Activated naive CD8-positive, alpha-beta T cell treated with anti-CD3 and anti-CD28 coated beads, Interleukin-2, amount 10 ng/mL, durations not matched to agents 7 days and 5 days (primary cell): Measurements from ENCODE around the gene OLFML2B. TPM values are rescaled to one million over a fixed set of nuclear protein-coding genes. Genes with fewer than 3 reads are reported as not detected.
"Not testable (repeated sequence)": the region's sequence is repeated elsewhere in the genome, so short reads cannot be mapped to it uniquely, and the experiment has no call there.

ENCODE experiments used
- ATAC-seq: fragments of 150-1000 bp; cut with Tn5 transposase; one replicate; pipeline ENCODE4 v1.10.0; 2021; ENCODE audit warnings: low read depth, moderate library complexity
- POLR2A ChIA-PET: fragments of 350-600 bp; sonication (Branson Sonifier 250); formaldehyde crosslinking; loops from one replicate; lab custom pipeline; 2021; ENCODE audit warnings: antibody characterized with exemption; lab: Charles Lee
- DNase-seq: peaks from one replicate; pipeline ENCODE4 v3.0.0; 2021
- H3K27ac Mint-ChIP-seq: one replicate; pipeline ENCODE4 v1.8.0; 2022; ENCODE audit warnings: mild to moderate bottlenecking, mixed read lengths
- H3K27me3 Mint-ChIP-seq: one replicate; pipeline ENCODE4 v1.8.0; 2022; ENCODE audit warnings: mild to moderate bottlenecking, moderate library complexity, mixed read lengths
- H3K36me3 Mint-ChIP-seq: one replicate; pipeline ENCODE4 v1.8.0; 2021; ENCODE audit warnings: mild to moderate bottlenecking, mixed read lengths
- H3K4me1 Mint-ChIP-seq: one replicate; pipeline ENCODE4 v1.8.0; 2021; ENCODE audit warnings: mixed read lengths
- H3K4me3 Mint-ChIP-seq: one replicate; pipeline ENCODE4 v1.8.0; 2022; ENCODE audit warnings: mild to moderate bottlenecking, moderate library complexity, mixed read lengths
- H3K9me3 Mint-ChIP-seq: one replicate; pipeline ENCODE4 v1.8.0; 2021; ENCODE audit warnings: mixed read lengths
- total RNA-seq, 2 experiments: library from RNA; stranded (reverse); gene quantifications; one replicate each; pipeline ENCODE4 v1.2.3, GENCODE V29; 2021

OLFML2B gene
- total RNA-seq, 2 experiments from 2014 or later: 0.14 to 0.82 TPM

DNA sequence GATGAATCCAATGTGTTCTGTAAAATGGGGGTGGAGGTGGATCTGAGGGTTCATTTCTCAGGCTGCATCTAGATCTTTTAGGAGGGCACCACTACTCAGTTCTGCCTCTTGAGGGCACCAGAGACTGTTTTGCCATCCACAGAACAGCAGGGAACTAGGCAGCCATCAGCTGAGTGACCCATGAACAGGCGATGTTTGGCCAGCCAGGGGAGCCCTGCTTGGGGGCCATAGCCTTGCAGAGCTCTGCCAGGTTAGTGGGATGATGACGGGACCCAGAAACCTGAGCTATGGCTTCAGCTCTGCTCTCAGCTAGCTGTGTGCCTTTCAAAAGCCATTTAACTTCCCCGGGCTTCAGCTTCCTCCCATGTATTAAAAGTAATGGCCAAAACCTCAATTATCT, 32.4 kb upstream of the OLFML2B start:
- POLR2A ChIA-PET: no interaction called here
- ATAC-seq (peak; percentile 56), DNase-seq (peak; percentile 35)

DNA sequence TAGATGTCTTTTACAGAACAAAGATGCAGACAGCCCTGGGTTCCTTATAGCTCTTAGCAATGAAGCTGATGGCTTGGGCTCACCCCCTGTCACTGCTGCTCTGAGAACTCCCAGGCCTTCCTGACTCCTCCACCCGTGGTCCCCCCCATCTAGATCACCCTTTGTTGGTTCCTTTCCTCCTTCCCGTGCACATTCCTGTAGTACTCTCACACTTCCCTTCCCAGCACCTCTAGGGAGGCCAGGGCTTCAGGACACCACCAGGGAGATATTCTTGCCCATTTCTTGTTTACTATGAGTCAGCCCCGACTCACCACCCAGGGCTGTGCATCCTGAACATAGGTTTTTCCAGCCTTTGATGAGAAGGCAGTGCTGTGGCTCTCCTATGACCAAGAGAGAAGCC, 31.4 kb upstream of the OLFML2B start:
- Mint-ChIP-seq H3K36me3 (no peaks in the 10 kb centered on the region), H3K4me1 (peaks cover 3% of the 10 kb centered on the region), H3K9me3 (no peaks in the 10 kb centered on the region), H3K4me3 (no peak overlapping the region), H3K27ac (no peak overlapping the region), H3K27me3 (peaks cover 5% of the 10 kb centered on the region)
- DNase-seq: no peak
- POLR2A ChIA-PET: no interaction called here
- no peak for ATAC-seq

More for the DNA sequence above, 32.4 kb upstream of the OLFML2B start:
- Mint-ChIP-seq H3K27me3 (peaks cover 3% of the 10 kb centered on the region), H3K4me1 (peaks cover 3% of the 10 kb centered on the region), H3K36me3 (no peaks in the 10 kb centered on the region), H3K9me3 (no peaks in the 10 kb centered on the region), H3K4me3 (no peak overlapping the region), H3K27ac (no peak overlapping the region)

DNA sequence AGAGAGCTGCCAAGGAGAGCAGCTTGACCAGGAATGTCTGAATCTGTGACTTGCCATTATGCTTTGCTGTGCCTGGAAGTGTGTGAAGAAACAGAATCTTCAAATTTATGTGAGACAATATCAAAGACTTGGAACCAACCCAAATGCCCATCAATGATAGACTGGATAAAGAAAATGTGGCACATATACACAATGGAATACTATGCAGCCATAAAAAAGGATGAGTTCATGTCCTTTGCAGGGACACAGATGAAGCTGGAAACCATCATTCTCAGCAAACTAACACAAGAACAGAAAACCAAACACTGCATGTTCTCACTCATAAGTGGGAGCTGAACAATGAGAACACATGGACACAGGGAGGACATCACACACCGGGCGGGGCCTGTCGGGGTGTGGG, 30.3 kb upstream of the OLFML2B start:
- H3K4me1 Mint-ChIP-seq, H3K27ac Mint-ChIP-seq, POLR2A ChIA-PET, H3K9me3 Mint-ChIP-seq, DNase-seq, H3K4me3 Mint-ChIP-seq, ATAC-seq, H3K36me3 Mint-ChIP-seq: not testable (repeated sequence)
- H3K27me3 Mint-ChIP-seq: peaks cover 11% of the 10 kb centered on the region

DNA sequence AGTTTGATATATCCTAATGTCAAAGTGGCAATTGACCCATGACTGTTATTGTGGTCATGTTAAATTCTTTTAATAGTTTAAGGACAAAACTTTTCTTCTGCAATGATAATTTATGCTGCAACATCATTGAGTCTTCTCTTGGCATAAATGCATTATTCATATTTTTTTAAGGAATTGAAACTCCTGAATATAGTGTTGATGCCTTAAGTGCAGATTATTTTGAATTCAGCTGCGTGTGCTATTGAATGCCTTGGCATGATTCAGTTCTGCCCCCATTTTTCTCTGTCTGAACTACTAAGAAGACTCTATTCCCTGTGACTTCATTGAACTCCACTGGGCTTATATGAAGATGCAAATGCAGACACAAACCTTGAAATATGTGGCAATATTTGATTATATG, 23.3 kb upstream of the OLFML2B start:
- Mint-ChIP-seq H3K4me1 (no peaks in the 10 kb centered on the region), H3K4me3 (no peak overlapping the region), H3K36me3 (no peaks in the 10 kb centered on the region), H3K27me3 (peaks cover 31% of the 10 kb centered on the region), H3K27ac (no peak overlapping the region), H3K9me3 (no peaks in the 10 kb centered on the region)
- POLR2A ChIA-PET: no interaction called here
- no peak for ATAC-seq
- DNase-seq: no peak

DNA sequence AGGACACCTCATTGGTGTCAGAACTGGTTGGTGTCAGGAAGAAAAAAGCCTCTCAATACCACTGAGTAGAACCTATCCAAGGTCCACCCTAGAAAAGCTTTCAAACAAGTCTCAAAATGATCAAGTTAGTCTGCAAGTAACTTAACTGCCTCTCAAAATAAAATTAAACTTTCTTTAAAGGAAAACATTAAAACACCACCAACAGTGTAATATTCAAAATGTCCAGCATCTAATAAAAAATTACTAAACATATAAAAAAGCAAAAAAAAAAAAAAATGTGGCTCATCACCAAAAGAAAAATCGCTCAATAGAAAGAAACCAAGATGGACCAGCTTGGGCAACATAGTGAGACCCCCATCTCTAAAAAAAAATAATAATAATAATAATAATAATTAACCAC, 18.7 kb upstream of the OLFML2B start:
- Mint-ChIP-seq H3K27ac (no peak overlapping the region), H3K4me1 (peaks cover 2% of the 10 kb centered on the region), H3K36me3 (no peaks in the 10 kb centered on the region), H3K9me3 (no peaks in the 10 kb centered on the region), H3K27me3 (peaks cover 8% of the 10 kb centered on the region), H3K4me3 (no peak overlapping the region)
- POLR2A ChIA-PET: interaction anchor here (0.6 kb wide), 1 partner anchor 24 kb away, joined by 3 read pairs; no protein-coding TSS in a partner anchor
- no peak for DNase-seq
- ATAC-seq: no peak

DNA sequence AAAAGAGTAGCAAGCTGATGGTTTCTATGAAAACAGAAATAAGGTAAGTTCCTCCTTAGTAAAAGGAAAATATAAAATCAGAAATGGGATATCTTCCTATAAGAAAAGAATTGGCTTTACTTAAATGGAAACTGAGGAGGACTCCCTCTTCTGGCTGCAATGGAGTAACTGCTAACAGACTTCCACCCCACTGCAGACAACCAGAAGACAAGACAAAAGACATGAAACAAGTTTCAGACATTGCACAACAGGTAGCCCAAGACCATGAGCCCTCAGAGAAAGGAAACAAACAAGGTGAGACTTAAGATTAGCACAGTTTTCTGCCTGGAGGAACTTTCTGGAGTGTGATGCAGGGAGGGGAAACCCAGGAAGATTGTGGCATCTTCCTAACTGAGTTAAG, 17.0 kb upstream of the OLFML2B start:
- POLR2A ChIA-PET: no interaction called here
- no peak overlapping the region for H3K4me3 Mint-ChIP-seq
- no peak for DNase-seq
- no peaks in the 10 kb centered on the region for H3K36me3 Mint-ChIP-seq
- H3K27ac Mint-ChIP-seq: no peak overlapping the region
- no peaks in the 10 kb centered on the region for H3K9me3 Mint-ChIP-seq
- peaks cover 8% of the 10 kb centered on the region for H3K27me3 Mint-ChIP-seq
- ATAC-seq: peak; percentile 36
- peaks cover 2% of the 10 kb centered on the region for H3K4me1 Mint-ChIP-seq

DNA sequence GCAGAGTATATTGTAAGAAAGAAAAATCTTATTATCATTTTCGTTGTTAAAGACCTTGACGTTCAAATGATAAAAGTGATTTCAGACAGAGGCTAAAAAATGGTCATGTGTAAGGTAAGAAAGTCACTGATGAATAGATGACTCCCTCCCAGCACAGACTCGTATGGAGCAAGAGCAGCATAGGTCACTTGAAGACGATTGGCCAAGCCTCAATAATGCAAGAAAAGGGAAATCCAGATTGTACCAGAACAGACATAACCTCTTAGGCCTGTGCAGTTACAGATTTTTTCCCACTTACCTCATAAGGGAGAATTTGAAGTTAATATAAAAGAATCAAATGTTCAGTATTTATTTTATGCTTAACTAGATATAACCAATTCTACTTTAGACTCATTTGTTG, 16.3 kb upstream of the OLFML2B start:
- DNase-seq: no peak
- POLR2A ChIA-PET: no interaction called here
- no peak overlapping the region for H3K27ac Mint-ChIP-seq
- H3K4me1 Mint-ChIP-seq: peaks cover 4% of the 10 kb centered on the region
- ATAC-seq: no peak
- peaks cover 8% of the 10 kb centered on the region for H3K27me3 Mint-ChIP-seq
- H3K36me3 Mint-ChIP-seq: no peaks in the 10 kb centered on the region
- H3K4me3 Mint-ChIP-seq: no peak overlapping the region
- no peaks in the 10 kb centered on the region for H3K9me3 Mint-ChIP-seq

DNA sequence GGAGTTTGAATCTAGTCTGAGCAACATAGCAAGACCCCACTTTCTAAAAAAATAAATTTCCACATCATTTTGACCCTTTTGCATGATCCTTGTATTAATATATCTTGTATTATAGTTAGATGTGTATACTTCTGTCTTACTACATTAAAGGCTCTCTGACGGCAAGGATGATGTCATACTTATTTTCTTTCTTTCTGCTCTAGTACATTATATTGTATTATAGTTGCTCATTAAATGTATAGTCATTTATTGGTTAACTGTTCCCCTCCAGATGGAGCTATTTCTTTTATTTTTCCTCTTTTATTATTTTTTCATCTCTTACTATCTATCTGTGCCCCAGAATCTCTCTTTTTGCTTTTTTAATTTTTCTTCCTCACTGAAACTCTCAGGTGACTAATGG, 15.0 kb upstream of the OLFML2B start:
- H3K27me3 Mint-ChIP-seq: peaks cover 11% of the 10 kb centered on the region
- H3K4me3 Mint-ChIP-seq: no peak overlapping the region
- ATAC-seq: no peak
- no peak for DNase-seq
- no peaks in the 10 kb centered on the region for H3K9me3 Mint-ChIP-seq
- peaks cover 4% of the 10 kb centered on the region for H3K4me1 Mint-ChIP-seq
- no peak overlapping the region for H3K27ac Mint-ChIP-seq
- POLR2A ChIA-PET: interaction anchor here (1.8 kb wide), 1 partner anchor 289 kb away, joined by 4 read pairs; the partner anchor contains the start of gene DUSP12
- H3K36me3 Mint-ChIP-seq: no peaks in the 10 kb centered on the region

DNA sequence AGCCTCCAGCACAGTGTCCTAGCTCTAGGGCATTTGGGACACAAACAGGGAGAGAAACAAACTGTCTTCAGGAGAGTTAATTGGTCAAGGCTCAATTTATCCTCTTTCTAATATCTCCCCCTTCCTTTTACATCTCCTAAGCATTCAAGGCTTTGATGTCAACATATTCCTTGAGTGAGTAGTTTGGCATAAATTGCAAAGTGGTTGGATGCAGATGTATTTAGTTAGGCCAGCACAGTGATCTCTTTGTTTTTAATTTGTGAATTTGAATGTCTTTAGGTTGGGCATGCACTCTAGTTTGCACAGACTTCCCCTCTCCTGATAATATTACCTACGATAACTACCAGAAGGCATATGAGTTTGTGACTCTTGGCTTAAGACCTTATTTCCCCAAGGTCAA, 12.5 kb upstream of the OLFML2B start:
- Mint-ChIP-seq H3K36me3 (no peaks in the 10 kb centered on the region), H3K4me3 (no peak overlapping the region), H3K9me3 (no peaks in the 10 kb centered on the region), H3K27me3 (peaks cover 17% of the 10 kb centered on the region), H3K4me1 (peaks cover 4% of the 10 kb centered on the region), H3K27ac (no peak overlapping the region)
- DNase-seq (no peak), ATAC-seq (no peak)
- POLR2A ChIA-PET: no interaction called here

DNA sequence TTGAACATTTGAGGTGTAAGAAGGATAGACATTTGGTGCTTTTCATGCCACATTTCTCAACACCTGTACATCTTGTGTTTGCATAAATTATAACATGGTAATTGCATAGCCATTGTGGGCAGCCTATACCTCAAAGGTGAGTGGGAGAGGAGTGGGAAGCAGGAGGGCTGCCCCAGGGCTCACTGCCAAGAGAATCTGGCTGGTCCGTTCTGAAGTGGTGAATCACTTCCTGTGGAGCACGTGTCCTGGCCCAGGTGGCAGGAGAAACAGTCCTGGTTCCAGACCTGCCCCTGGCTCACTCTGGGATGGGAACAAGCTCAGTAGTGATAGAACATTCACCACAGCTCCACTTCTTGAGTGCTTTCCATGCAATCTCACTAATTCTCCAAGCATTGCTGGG, 11.6 kb upstream of the OLFML2B start:
- Mint-ChIP-seq H3K27me3 (peaks cover 20% of the 10 kb centered on the region), H3K4me3 (no peak overlapping the region), H3K36me3 (no peaks in the 10 kb centered on the region), H3K9me3 (no peaks in the 10 kb centered on the region), H3K4me1 (peaks cover 2% of the 10 kb centered on the region), H3K27ac (no peak overlapping the region)
- POLR2A ChIA-PET: no interaction called here
- ATAC-seq: no peak
- no peak for DNase-seq

DNA sequence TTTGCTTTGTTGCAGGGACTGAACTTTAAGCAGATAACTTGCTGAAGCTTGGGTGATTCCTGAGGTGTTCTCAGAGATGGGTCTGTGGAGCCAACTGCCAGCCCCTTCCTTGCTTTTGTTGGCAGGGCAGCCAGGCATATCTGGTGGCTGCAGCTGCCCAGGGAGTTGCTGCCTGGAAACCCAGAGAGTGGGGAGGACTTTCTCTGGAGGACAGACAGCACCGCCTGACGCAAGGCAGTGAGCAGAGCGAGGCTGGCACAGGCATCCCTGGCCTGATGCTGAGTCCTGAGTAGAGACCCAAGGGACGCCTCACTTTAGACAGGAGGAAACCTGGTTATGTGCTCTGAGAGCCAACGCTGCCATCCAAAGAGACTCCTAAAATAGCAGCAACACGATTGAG, 9.8 kb upstream of the OLFML2B start:
- Mint-ChIP-seq H3K27me3 (peaks cover 23% of the 10 kb centered on the region), H3K36me3 (no peaks in the 10 kb centered on the region), H3K9me3 (no peaks in the 10 kb centered on the region), H3K4me1 (peaks cover 2% of the 10 kb centered on the region), H3K4me3 (no peak overlapping the region), H3K27ac (no peak overlapping the region)
- DNase-seq (no peak), ATAC-seq (no peak)
- POLR2A ChIA-PET: no interaction called here

DNA sequence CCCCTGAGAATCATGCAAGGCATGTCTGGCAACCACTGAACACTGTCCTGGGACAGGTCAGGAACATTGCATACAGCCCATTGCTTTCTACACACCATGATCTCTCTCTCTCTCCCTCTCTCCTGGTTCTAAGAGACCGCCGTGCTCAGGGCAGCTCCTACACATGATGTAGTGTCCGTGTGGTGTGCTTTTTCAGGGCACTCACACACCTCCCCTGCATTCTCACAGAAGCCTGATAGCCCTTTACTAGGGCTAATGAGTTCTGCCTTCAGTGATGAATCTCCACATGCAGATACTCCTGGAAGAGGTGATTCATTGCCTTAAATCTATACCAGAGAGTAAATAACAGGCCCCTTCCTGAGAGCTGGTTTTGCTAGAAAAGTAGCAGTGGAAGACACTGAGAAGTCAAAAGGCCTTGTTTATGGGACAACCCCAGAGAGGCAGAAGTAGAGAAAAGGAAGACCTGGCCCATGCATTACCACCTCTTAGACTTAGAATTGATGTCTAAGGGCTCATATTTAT, 7.2 kb upstream of the OLFML2B start:
- H3K36me3 Mint-ChIP-seq: no peaks in the 10 kb centered on the region
- H3K4me1 Mint-ChIP-seq: peaks cover 2% of the 10 kb centered on the region
- ATAC-seq (no peak), DNase-seq (no peak)
- H3K9me3 Mint-ChIP-seq: peaks cover 1% of the 10 kb centered on the region
- H3K27me3 Mint-ChIP-seq: peaks cover 33% of the 10 kb centered on the region
- H3K27ac Mint-ChIP-seq: no peak overlapping the region
- no peak overlapping the region for H3K4me3 Mint-ChIP-seq
- POLR2A ChIA-PET: no interaction called here

DNA sequence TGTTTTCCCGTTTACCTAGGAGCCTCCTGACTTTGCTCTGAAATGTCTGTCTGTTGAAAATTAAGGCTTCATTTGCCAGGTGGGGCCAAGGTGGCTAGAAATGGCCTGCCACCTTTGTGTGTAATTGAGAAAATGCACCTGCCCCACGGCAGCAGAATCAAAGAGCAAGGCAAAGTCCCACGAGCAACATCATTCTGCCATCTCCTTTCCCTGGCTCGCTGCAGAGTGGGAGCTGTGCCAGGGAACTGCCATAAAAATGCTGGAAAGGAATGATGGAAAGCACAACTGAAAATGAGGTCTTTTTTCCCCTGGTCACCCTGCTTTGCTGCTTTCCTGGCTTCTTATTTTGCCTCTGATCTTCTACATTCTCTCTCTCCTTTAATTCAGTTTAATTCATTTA, 5.5 kb upstream of the OLFML2B start:
- peaks cover 44% of the 10 kb centered on the region for H3K27me3 Mint-ChIP-seq
- H3K4me1 Mint-ChIP-seq: peaks cover 4% of the 10 kb centered on the region
- no peak overlapping the region for H3K4me3 Mint-ChIP-seq
- H3K9me3 Mint-ChIP-seq: peaks cover 1% of the 10 kb centered on the region
- no peak for ATAC-seq
- DNase-seq: no peak
- POLR2A ChIA-PET: no interaction called here
- H3K36me3 Mint-ChIP-seq: no peaks in the 10 kb centered on the region
- no peak overlapping the region for H3K27ac Mint-ChIP-seq

DNA sequence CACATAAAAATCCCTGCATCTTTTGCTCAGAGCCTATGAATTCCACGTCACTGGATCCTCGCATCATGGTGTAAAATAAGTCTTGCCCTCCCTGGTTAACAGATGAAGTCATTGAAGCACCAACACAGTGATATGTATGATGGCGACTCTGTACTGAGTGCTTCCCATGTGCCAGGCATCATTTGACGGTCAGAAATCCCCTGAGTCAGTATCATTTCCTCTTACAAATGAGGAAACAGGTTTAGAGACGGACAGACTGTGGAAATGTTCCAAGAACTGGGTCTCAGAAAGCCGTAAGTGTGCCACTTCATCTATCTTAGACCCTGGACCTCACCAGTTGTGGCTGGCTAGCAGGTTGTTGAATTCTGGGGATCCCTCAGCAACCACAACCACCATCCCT, 5.1 kb upstream of the OLFML2B start:
- H3K4me1 Mint-ChIP-seq: peaks cover 7% of the 10 kb centered on the region
- no peak overlapping the region for H3K4me3 Mint-ChIP-seq
- POLR2A ChIA-PET: no interaction called here
- no peak for DNase-seq
- peaks cover 1% of the 10 kb centered on the region for H3K9me3 Mint-ChIP-seq
- ATAC-seq: no peak
- H3K27ac Mint-ChIP-seq: no peak overlapping the region
- no peaks in the 10 kb centered on the region for H3K36me3 Mint-ChIP-seq
- peaks cover 42% of the 10 kb centered on the region for H3K27me3 Mint-ChIP-seq

DNA sequence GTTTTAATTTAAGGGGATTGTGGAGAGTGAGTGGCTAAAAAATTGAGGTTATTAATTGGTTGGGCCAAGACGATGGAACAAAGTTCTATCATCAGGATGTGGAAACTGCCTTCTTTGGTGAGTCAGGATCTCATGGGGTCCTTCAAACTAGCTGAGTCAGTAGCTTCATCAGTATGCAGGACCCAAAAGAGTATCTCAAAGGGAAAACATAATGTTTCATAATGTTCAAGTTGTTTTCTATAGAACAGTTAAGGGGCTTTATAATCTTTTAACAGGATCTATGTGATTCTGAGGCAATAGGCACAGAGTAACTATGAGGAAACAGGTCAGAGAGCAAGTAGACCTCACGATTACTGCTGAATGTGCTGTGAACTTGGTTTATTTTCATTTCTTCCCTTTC, 3.2 kb upstream of the OLFML2B start:
- POLR2A ChIA-PET: no interaction called here
- ATAC-seq (no peak), DNase-seq (no peak)
- H3K9me3 Mint-ChIP-seq: peaks cover 1% of the 10 kb centered on the region
- H3K4me3 Mint-ChIP-seq: no peak overlapping the region
- H3K27me3 Mint-ChIP-seq: peaks cover 50% of the 10 kb centered on the region
- H3K4me1 Mint-ChIP-seq: peaks cover 9% of the 10 kb centered on the region
- H3K36me3 Mint-ChIP-seq: no peaks in the 10 kb centered on the region
- H3K27ac Mint-ChIP-seq: no peak overlapping the region
